Nephron progenitor cell (in vitro differentiated cells): ENCODE data around the gene TRPM5.

ENCODE experiments used
- DNase-seq: peaks from one replicate; pipeline ENCODE4 v3.0.0; 2021
- H3K27ac Mint-ChIP-seq: 2 replicates; pipeline ENCODE4 v1.8.0; 2021; ENCODE audit warnings: mild to moderate bottlenecking, moderate library complexity, mixed read lengths
- H3K27me3 Mint-ChIP-seq: 2 replicates; pipeline ENCODE4 v1.8.0; 2021; ENCODE audit warnings: mild to moderate bottlenecking, low read depth, mixed read lengths; ENCODE audit not compliant: poor library complexity
- H3K36me3 Mint-ChIP-seq: 2 replicates; pipeline ENCODE4 v1.8.0; 2021; ENCODE audit warnings: low read depth, mixed read lengths
- H3K4me1 Mint-ChIP-seq: 2 replicates; pipeline ENCODE4 v1.8.0; 2021; ENCODE audit warnings: mixed read lengths
- H3K4me3 Mint-ChIP-seq: 2 replicates; pipeline ENCODE4 v1.8.0; 2021; ENCODE audit warnings: mild to moderate bottlenecking, moderate library complexity, mixed read lengths
- H3K9me3 Mint-ChIP-seq: 2 replicates; pipeline ENCODE4 v1.8.0; 2021; ENCODE audit warnings: mild to moderate bottlenecking, moderate library complexity, mixed read lengths
- CTCF ChIP-seq: fragments of 200-600 bp; sonication (generic); IDR thresholded peaks from 2 replicates; pipeline ENCODE4 v1.5.0; 2021; ENCODE audit warnings: antibody characterized with exemption

TRPM5 gene

DNA sequence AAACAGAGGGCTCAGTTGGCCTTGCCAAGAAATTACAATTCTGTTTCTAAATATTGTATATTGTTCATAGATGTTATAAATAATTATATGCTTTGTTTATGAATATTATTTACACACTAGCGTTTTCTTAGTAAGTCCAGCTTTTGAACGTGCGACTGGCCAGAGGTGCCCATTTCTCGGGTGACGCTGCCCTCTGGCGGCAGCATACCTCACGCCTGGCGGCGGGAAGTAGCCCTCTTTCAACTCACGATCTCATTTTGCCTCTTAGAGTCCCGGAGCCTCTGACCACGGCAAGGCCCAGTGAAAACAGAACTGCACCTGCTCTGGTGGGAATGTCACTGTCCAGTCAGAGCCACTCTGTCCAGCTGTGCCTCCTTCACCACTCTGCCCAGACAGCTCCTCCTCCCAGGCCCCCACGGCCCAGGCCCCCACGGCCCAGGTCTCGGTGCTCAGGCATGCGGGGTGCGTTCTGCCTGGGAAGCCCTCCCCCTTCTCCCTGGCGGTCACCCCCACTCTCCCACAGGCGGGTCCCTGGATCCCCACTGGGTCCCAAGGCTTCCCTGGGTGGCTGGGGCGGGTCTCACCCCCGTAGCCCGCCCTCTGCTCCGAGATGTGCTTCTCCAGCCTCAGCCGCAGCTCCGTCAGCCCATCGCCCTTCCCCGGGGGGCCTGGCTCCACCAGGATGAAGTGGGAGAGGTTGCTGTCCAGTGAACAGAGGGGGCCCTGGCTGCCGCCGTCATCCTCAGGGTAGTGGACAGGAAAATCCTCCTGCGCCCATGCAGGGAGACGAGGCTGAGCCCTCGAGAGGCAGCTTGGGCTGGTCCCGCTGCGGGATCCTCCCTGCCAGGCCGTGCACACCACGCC lies 24.4 kb downstream of the TRPM5 start:
- H3K36me3 Mint-ChIP-seq: no peaks in the 10 kb centered on the region
- H3K4me3 Mint-ChIP-seq: no peak overlapping the region
- no peaks in the 10 kb centered on the region for H3K27me3 Mint-ChIP-seq
- DNase-seq: peak; percentile 83
- peaks cover 24% of the 10 kb centered on the region for H3K4me1 Mint-ChIP-seq
- no peak overlapping the region for H3K27ac Mint-ChIP-seq
- H3K9me3 Mint-ChIP-seq: no peaks in the 10 kb centered on the region
- peak; percentile 80 for TF ChIP-seq CTCF

DNA sequence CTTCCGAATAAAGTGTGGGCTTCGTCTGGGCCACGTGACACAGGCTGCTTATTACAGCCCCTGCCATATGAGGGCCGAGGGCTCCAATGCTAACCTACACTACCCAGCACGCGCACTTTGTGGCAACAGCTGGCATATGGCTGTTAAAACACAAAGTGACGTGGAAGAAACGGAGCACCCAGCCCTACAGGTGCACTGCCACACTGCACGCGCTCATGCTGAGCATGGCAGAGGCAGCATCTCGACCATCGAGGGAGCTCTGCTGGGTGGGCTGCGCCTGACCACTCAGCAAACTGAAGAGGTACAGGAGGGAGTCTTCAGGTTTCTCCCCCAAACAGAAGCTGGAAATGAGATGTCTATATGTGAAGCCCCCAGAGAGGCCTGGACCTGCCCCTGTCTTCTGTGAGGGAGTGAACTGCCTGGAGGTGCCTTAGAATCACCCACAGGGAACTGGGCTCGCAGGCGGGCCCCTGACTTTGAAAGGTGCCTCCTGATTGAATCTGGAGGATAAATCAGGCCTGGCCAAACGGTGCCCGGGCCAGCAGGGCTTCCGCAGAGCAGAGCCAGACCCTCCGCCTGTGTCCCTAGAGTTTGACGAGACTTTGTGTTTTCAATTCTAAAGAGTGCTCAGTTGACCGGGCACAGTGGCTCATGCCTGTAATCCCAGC lies 25.5 kb downstream of the TRPM5 start:
- Mint-ChIP-seq H3K27me3 (no peaks in the 10 kb centered on the region), H3K4me1 (peaks cover 24% of the 10 kb centered on the region), H3K4me3 (no peak overlapping the region), H3K9me3 (no peaks in the 10 kb centered on the region), H3K27ac (no peak overlapping the region), H3K36me3 (no peaks in the 10 kb centered on the region)
- TF ChIP-seq CTCF: no peak
- no peak for DNase-seq

DNA sequence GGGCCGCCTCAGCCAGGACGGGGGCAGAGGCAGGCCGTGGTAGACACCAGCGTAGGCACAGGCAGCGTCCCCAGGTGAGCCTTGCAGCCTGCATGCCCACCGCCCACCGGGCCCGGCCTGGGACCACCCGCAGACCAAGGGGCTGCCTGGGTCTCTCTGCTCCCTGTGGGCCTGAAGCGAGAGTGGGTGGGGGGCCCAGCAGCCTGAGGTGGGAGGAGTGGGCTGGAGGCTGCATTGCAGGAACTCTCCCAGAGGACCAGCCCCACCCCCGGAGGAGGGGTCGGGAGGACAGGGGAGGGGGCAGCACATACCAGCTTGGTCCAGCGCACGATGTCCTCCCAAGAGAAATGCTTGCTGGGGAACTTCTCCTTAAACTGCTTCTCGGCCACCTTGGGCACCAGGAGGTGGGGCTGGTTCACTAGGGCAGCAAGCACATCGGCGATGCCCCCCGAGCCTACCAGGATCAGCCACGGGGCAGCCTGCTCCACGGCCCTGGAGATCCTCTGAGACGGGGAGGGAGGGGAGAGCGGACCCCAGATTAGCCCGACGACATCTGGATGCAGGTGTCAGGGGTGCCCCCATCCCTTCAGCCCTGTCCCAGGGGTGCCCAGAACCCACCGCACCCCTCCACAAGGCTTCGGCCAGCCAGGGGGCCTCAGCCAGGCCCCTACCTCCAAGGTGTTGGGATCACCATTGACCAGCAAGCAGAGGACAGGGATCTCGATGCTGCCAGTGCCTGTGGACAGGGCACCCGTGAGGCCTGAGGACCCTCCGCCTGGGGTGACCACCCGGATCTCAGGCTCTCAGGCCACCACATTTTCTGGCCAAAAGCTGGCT lies 26.2 kb downstream of the TRPM5 start:
- Mint-ChIP-seq H3K27ac (no peak overlapping the region), H3K27me3 (no peaks in the 10 kb centered on the region)

DNA sequence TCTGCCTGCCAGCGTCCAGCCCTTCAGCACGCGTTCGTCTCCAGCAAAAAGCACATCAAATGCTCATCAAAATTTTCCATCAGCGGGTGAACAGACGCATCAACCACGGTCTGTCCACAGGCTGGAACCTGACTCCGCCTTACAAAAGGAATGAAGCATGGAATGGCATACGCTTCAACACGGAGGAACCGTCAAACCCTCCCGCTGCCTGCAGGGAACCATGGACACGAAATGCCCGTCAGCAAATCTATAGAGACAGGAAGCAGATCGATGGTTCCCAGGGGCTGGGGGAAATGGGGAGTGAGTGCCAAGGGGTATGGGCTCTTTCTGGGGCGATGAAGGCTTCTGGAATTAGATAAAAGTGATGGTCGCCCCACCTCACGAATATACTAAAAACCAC lies 27.5 kb downstream of the TRPM5 start:
- H3K27ac Mint-ChIP-seq: no peak overlapping the region

More for the DNA sequence above, 26.2 kb downstream of the TRPM5 start:
- no peak for DNase-seq
- Mint-ChIP-seq H3K4me3 (no peak overlapping the region), H3K9me3 (no peaks in the 10 kb centered on the region), H3K36me3 (no peaks in the 10 kb centered on the region), H3K4me1 (peaks cover 24% of the 10 kb centered on the region)
- TF ChIP-seq CTCF: no peak

More for the DNA sequence above, 27.5 kb downstream of the TRPM5 start:
- H3K9me3 Mint-ChIP-seq: no peaks in the 10 kb centered on the region
- H3K27me3 Mint-ChIP-seq: no peaks in the 10 kb centered on the region
- H3K4me3 Mint-ChIP-seq: no peak overlapping the region
- TF ChIP-seq CTCF: no peak
- DNase-seq: no peak
- H3K4me1 Mint-ChIP-seq: peaks cover 35% of the 10 kb centered on the region
- no peaks in the 10 kb centered on the region for H3K36me3 Mint-ChIP-seq
